HG03139 (cell line): ENCODE measurements around the gene ZNF674.
A peak's percentile ranks its signal among the peaks of the same experiment; 100 is the strongest.

Experiments
- ATAC-seq: cut with Tn5 transposase; IDR thresholded peaks from one replicate; pipeline ENCODE4 v1.9.1; 2021; ENCODE audit not compliant: unreplicated experiment

The ZNF674 gene

DNA sequence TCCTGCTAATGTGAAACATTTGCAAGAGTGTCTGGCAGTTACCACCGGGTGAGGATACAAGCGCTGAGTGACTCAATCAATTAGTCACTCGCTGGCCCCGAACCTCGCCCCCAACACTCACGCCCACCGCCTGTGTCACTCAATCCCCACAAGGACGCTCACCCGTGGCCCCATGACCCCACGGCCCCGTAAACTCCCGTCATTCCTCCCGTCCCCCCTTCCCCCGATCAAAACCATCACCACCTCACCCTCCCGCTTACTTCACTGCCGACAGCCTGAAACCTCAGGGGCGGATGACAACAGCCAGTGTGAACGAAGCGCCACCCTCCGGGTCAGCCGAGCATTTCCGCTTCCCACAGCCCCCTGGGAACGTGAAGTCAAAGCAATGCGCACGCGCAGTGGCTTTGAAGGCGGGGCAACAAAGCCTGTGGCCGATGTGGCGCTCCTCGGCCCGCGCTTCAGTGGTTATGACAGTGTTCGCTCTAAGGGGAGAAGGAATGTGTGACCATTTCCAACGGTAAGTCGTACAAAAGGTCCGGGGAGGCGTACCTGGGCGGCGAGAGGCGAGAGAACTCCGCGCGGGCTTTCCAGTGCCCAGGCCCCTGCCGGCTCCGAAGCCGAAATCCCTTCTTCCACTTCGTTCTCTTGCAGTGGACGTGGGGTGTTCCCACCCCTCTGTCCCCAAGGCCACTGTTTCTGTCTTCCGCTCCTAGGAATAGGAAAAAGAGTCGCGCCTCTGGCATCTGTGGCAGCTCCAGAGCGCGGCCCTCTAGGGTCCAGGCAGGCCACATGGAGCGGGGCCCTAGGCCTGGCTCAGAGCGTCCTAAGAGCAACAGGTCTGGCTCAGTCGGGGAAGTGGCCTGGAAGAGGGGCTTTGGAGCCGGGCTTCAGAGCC is at the start of gene ZNF674:
Gene ZNF674, minus strand, starts transcription at position 311 of the 895 bp plus-strand sequence. CDS start 3,334 bp downstream, outside the sequence.
- ATAC-seq, result peak; percentile 83

GRCh38 chrX:46589977-46590723 is 44.9 kb upstream of the ZNF674 start:
- no peak for ATAC-seq

DNA sequence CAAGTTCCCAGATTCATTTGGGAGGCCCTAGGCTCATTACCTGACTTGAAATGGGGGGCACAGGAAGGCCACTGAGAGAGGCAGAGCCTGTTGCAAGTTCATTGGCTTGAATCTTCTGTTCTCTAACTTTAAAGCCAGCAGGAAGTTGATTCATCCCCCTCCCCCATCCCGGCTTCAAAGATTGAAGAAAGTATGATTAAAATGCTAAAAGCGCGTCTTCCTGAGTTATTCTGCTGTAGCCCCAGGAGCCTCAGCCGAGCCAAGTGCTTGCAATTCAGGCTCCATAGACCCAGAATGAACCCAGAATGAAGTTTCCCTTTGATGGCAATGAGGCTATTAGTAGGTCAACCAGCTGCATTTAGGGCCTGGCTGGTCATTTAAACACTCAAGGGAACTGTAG is 43.0 kb upstream of the ZNF674 start:
- no peak for ATAC-seq

DNA sequence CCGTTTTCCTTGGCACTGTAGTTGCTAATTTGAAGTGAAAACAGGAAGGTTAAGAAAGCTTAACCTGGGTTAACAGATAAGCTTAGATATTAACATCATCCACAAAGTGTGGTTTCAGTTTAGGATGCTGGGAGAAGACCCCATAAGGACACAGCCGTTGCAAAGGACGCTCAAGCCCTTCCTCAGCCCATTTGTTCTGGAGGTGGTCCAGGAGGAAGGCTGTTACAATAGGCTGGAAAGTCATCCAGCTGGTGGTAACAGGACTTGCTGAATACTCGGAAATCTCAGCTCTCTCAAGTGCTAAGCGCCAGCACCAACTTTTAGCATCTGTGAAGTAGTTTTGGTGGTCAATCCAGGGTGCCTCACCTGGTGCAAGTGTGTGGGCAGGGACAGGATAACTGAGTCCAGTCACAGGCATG is 42.5 kb upstream of the ZNF674 start:
- no peak for ATAC-seq

DNA sequence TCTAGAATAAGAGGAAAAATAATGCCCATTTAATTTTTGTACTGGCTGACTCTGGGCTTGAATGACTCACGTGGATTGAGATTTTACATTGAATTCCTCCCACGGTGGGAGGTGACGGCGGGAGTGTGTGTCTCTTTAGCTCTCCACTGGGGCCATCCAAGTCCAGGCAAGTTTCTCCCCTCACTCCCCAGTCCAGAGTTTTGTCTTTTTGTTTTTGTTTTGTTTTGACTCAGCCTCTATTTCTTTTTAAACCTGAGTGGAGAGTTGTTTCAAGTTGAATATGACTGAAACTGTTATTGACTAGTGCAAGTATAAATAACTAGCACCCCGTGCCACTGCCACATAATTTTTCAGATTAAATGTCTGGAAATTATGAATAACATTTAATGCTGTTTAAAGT is 41.9 kb upstream of the ZNF674 start:
- no peak for ATAC-seq

DNA sequence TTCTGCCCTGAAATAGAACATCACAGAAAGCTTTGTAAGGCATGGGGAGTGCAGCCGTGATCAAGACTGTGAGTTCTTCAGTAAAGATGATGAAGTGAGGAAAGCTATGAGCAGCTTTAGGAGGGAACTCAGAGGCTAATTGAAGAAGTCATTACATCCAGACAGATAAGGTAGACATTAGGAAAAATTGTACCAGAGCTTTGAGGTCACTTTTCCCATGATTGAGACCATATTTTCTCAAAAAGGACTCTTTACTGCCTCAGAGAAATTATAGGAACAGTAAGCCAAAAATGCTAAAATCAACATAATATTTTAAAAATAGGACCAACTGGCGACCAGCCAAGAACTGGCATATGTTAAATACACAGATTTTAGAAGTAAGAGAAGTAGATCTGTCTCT is 39.5 kb upstream of the ZNF674 start:
- no peak for ATAC-seq

- ATAC-seq, result no peak
Observed at GRCh38 chrX:46582966-46583365, 37.7 kb upstream of the ZNF674 start.

DNA sequence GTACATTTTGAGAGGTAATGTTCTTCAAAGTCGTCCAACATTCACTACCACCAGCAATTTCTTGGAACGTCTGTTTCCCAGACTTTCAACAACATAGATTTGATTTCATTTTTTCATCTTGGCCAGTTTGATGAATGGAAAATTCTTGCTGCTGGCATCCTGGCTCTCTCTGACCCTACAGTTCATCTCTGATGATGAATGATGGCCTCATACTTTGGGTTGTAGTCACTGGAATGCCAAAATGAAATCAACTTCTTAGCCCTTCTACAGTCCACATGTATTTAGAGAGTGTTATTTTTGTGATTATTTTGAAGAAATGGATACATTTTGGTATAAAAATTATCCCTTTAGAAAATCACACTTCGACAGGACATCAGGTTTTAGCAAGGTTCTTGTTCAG is 37.1 kb upstream of the ZNF674 start:
- ATAC-seq, result no peak

- ATAC-seq, result no peak
Observed at GRCh38 chrX:46580613-46581012, 35.4 kb upstream of the ZNF674 start.

DNA sequence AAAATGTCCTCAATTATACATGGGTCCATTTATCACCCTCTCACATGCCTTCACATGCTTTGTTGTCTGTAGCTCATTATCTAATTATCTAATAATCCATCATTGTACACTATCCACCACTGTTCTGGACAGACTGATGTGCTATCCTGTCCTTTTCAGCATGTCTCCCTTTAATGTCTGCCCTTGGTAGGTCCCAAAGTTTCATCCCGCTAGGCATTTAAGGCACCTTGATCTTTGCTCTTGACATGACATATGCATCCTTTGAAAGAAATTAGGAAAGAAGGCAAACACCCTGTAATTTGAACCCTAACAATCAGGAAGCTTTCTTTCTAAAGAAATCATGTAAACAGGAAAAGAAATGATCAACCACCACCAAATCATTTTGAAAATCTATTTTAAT is 34.0 kb upstream of the ZNF674 start:
- ATAC-seq, result no peak

DNA sequence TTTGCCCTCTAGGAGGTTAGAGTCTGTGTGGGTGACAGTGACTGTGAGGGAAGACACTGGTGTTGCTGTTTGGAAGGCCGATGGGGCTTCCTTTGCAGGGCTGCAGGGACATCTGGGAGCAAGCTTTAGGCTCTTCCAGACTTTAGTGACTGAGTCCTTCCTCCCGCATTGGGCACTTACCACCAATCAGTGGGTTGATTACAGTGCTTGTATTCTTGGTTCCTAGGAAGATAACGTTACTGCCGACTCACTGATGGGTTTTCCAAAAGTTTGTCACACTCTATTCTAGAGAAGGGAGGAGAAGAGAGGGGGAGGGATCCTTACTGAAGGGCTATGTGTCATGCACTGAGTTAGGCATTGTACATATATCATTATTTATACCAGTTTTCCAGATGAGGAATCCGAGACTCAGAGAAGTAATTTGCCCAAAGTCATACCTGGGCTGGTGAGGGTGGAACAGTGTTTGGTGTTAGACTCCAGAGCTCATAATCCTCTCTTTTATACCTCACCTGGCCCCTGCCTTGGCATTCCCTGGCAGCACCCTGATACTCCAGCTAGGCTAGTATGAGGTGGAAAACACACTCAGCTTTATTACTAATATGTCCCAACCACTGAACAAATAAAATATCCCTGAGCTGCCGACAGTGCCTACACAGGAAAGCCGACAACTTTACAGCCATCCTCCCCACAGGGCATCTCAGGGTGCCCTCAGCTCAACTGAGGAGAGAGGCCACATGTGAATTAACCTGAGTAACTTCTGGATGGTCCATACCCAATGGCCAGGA is 32.2 kb upstream of the ZNF674 start:
- ATAC-seq, result no peak

DNA sequence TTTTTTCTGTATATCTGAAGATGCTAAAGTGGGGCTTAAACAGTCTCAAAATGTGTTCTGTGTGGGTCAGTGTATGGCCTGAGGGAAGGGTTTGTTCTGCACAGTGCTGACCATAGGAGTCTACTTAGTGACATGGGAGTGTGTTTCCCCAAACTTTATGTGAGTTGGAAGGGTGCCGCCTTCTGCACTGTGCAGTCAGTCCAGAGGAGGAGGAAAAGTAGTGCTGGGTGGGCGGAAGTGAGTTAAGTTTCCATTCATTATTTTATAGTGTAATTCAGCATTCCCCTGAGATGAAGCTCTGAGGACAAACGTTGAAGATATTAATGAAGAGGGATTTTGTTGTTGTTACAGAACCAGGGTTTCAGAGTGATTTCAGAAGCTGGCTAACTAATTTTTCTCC is 31.2 kb upstream of the ZNF674 start:
- ATAC-seq, result no peak

- no peak for ATAC-seq
Observed at GRCh38 chrX:46575991-46576392, 30.8 kb upstream of the ZNF674 start.

DNA sequence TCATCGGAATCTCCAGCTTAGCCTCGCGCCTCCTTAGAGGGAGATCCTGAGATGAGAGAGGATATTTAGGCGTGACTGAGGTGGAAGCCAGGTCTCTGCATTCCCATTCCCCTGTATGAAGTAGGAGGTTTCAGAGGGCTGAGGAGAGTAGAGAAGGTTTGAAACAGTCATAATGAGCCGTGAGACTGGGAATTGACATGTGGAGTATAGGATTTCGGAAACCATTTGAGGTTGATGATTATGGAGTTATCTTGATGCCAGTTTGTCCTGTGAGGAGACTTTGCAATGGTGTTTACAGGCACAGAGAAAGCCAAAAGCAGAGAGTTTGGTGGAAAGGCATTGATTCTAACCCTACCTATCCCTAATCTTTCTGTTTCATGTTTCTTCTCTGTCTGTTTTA is 30.4 kb upstream of the ZNF674 start:
- ATAC-seq, result no peak

DNA sequence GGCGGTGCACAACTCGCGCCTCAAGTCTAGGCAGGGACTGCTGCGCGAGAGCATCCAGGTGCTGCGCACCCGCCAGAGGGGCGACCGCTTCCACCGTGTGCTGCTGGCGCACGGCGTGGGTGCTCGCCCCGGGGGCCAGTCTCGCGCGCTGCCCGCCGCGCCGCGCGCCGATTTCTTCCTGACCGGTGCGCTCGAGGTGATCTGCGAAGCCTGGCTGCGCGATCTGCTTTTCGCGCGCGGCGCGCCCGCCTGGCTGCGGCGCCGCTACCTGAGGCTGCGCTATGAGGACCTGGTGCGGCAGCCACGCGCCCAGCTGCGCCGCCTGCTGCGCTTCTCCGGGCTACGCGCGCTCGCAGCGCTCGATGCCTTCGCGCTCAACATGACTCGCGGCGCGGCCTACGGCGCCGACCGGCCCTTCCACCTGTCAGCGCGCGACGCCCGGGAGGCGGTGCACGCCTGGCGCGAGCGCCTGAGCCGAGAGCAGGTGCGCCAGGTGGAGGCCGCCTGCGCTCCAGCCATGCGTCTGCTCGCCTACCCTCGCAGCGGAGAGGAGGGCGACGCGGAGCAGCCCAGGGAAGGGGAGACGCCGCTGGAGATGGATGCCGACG is 29.7 kb upstream of the ZNF674 start:
- peak; percentile 12 for ATAC-seq

GRCh38 chrX:46573892-46574773 is 28.9 kb upstream of the ZNF674 start:
- ATAC-seq, result peak; percentile 34

- ATAC-seq, result no peak
Observed at GRCh38 chrX:46573331-46573891, 28.2 kb upstream of the ZNF674 start, which contains the start of gene CHST7. Gene CHST7 (plus strand): TSS chrX:46573765. CDS start chrX:46573932, 167 bp downstream.

GRCh38 chrX:46572340-46572936 is 27.2 kb upstream of the ZNF674 start:
- ATAC-seq, result peak; percentile 41
